K562 (cell line): ENCODE results near the gene IL1RAPL2. TPM values are rescaled to one million over a fixed set of nuclear protein-coding genes. Genes with fewer than 3 reads are reported as not detected.

ENCODE experiments used
- ATAC-seq: fragments of 200-7000 bp; cut with Tn5 transposase; 3 replicates; pipeline ENCODE4 v1.9.1; 2020; ENCODE audit warnings: moderate library complexity
- BruUV-seq: library from RNA; stranded (reverse); fragments of 400-500 nt; replicated peaks from 2 replicates; lab custom pipeline; 2021; lab: Mats Ljungman, UMichigan
- CTCF ChIA-PET: fragments of 300-600 bp; formaldehyde crosslinking; extraction: SDS; loops from one replicate; lab custom pipeline; 2021; ENCODE audit warnings: low intra/inter-chr PET ratio; lab: Yijun Ruan, JAX
- POLR2A ChIA-PET: fragments of 300-600, 350-650 bp; sonication (Branson Sonifier 250); formaldehyde crosslinking; extraction: SDS; loops from one replicate; lab custom pipeline; 2021; ENCODE audit warnings: antibody characterized with exemption, inconsistent platforms; lab: Yijun Ruan, JAX
- DNase-seq, 4 experiments: peaks; one replicate each; pipeline versions ENCODE4 v3.0.0 to v3.0.0-alpha.2; 2011 to 2018; ENCODE audit warnings: low spot score in 3 of 4, mixed read lengths in 3 of 4; ENCODE audit errors: extremely low read depth in 1 of 4
- FAIRE-seq: peaks from 2 replicates; lab custom pipeline; 2011; peaks lifted over from hg19 to GRCh38; lab: Jason Lieb, UNC
- H2AFZ ChIP-seq: 2 replicates; pipeline ENCODE4 v1.6.0; 2011; ENCODE audit warnings: low read depth, low read length, control low read depth, inconsistent platforms
- H3K27ac ChIP-seq: fragments of 200-600 bp; 3 replicates; pipeline ENCODE4 v1.8.0; 2011; ENCODE audit warnings: low read depth, mild to moderate bottlenecking, control low read depth, inconsistent platforms, low read length, moderate library complexity, mixed read lengths; ENCODE audit errors: extremely low read depth
- H3K27me3 ChIP-seq, 2 experiments: fragments of 300-600 bp in 1 of 2; 2 replicates in 1 of 2; 3 replicates in 1 of 2; pipeline versions ENCODE4 v1.6.0 to v1.8.0; 2011; ENCODE audit warnings: inconsistent platforms in 2 of 2, low read length in 2 of 2, mild to moderate bottlenecking in 1 of 2, mixed read lengths in 1 of 2, moderate library complexity in 1 of 2; ENCODE audit not compliant: control insufficient read depth in 2 of 2, insufficient read depth in 2 of 2
- H3K36me3 ChIP-seq: fragments of 300-600 bp; 3 replicates; pipeline ENCODE4 v1.8.0; 2011; ENCODE audit warnings: mild to moderate bottlenecking, low read length, inconsistent platforms; ENCODE audit not compliant: control insufficient read depth, insufficient read depth
- H3K4me1 ChIP-seq, 2 experiments: fragments of 200-600 bp in 1 of 2; replicated peaks in 1 of 2; 2 replicates in 1 of 2; 3 replicates in 1 of 2; pipeline versions ENCODE4 v1.5.1 to v1.8.0; 2011; ENCODE audit warnings: inconsistent platforms in 2 of 2, low read length in 2 of 2, mild to moderate bottlenecking in 1 of 2, mixed read lengths in 1 of 2, moderate library complexity in 1 of 2; ENCODE audit not compliant: control insufficient read depth in 2 of 2, insufficient read depth in 2 of 2
- H3K4me2 ChIP-seq: 2 replicates; pipeline ENCODE4 v1.6.1; 2011; ENCODE audit warnings: low read length, control low read depth, inconsistent platforms, mixed read lengths; ENCODE audit not compliant: insufficient read depth
- H3K4me3 ChIP-seq: fragments of 200-600 bp; sonication (generic), shearing (Covaris generic); 2 replicates; pipeline ENCODE4 v1.5.1; 2016; ENCODE audit warnings: control low read depth, inconsistent platforms
- H3K79me2 ChIP-seq: fragments of 200-600 bp; 3 replicates; pipeline ENCODE4 v1.8.0; 2011; ENCODE audit warnings: low read length, inconsistent platforms; ENCODE audit not compliant: control insufficient read depth, insufficient read depth
- H3K9ac ChIP-seq, 2 experiments: 2 replicates each; pipeline versions ENCODE4 v1.6.0 to v1.6.1; 2011; ENCODE audit warnings: low read depth in 2 of 2, low read length in 2 of 2, control low read depth in 1 of 2, inconsistent platforms in 1 of 2, mild to moderate bottlenecking in 1 of 2, mixed read lengths in 1 of 2; ENCODE audit not compliant: insufficient read depth in 1 of 2
- H3K9me1 ChIP-seq: one replicate; pipeline ENCODE4 v1.6.0; 2011; ENCODE audit warnings: inconsistent platforms, mild to moderate bottlenecking, low read length, moderate library complexity; ENCODE audit not compliant: control insufficient read depth, insufficient read depth
- H3K9me3 ChIP-seq: replicated peaks from 2 replicates; pipeline ENCODE4 v1.5.1; 2011; ENCODE audit warnings: low read depth, low read length, inconsistent platforms; ENCODE audit not compliant: control insufficient read depth, insufficient read depth
- H4K20me1 ChIP-seq: replicated peaks from 2 replicates; pipeline ENCODE4 v1.6.1; 2011; ENCODE audit warnings: low read length, inconsistent platforms, mixed read lengths; ENCODE audit not compliant: control insufficient read depth, insufficient read depth
- CHD1 ChIP-seq: fragments of 200-600 bp; sonication (generic); IDR thresholded peaks from one replicate; pipeline ENCODE4 v1.6.1; 2012; ENCODE audit warnings: mild to moderate bottlenecking, moderate library complexity, low read length, inconsistent platforms
- ETV5 ChIP-seq: sonication (generic); formaldehyde crosslinking; IDR thresholded peaks from 2 replicates; pipeline ENCODE4 v1.4.0; 2020; ENCODE audit warnings: low read depth, mild to moderate bottlenecking, missing genetic modification reagents
- HNRNPLL ChIP-seq: fragments of 200-400 bp; formaldehyde crosslinking; IDR thresholded peaks from 2 replicates; pipeline ENCODE4 v1.6.1; 2017; ENCODE audit warnings: low read length, low read depth, mild to moderate bottlenecking; ENCODE audit not compliant: poor library complexity, severe bottlenecking
- KDM2B ChIP-seq: fragments of 250-450 bp; sonication (Bioruptor Pico); IDR thresholded peaks from 2 replicates; pipeline ENCODE4 v1.8.0; 2021; ENCODE audit warnings: mild to moderate bottlenecking, moderate library complexity
- MEF2D ChIP-seq: conservative IDR thresholded peaks from 2 replicates; pipeline ENCODE4 v1.6.1; 2016; ENCODE audit warnings: low read depth, missing genetic modification characterization, missing compliant biosample characterization
- NFE2 ChIP-seq: IDR thresholded peaks from 2 replicates; pipeline ENCODE4 v1.6.1; 2014; ENCODE audit warnings: antibody characterized with exemption, low read depth
- PHB2 ChIP-seq: fragments of 450-650 bp; IDR thresholded peaks from 2 replicates; pipeline ENCODE4 v1.6.1; 2017; ENCODE audit warnings: low read depth
- PHF21A ChIP-seq: fragments of 450-650 bp; IDR thresholded peaks from 2 replicates; pipeline ENCODE4 v1.6.1; 2017; ENCODE audit warnings: low read depth, borderline replicate concordance
- SMARCA5 ChIP-seq: fragments of 450-650 bp; IDR thresholded peaks from 2 replicates; pipeline ENCODE4 v1.6.1; 2016
- SMC3 ChIP-seq: conservative IDR thresholded peaks from 2 replicates; pipeline ENCODE4 v1.6.1; 2011; ENCODE audit warnings: low read depth, low read length, improper control_type of control experiment; ENCODE audit not compliant: insufficient read depth
- TBP ChIP-seq: optimal IDR thresholded peaks from 2 replicates; pipeline ENCODE3; 2011; ENCODE audit warnings: low read depth, low read length, improper control_type of control experiment
- ZNF165 ChIP-seq: fragments of 250-450 bp; sonication (Bioruptor Pico); IDR thresholded peaks from 2 replicates; pipeline ENCODE4 v1.4.0; 2020; ENCODE audit warnings: borderline replicate concordance
- ZNF395 ChIP-seq: fragments of 200-800 bp; sonication (Bioruptor generic); IDR thresholded peaks from 2 replicates; pipeline ENCODE4 v1.6.1; 2017; ENCODE audit warnings: missing genetic modification characterization, missing compliant biosample characterization
- ZNF561 ChIP-seq: fragments of 450-650 bp; formaldehyde crosslinking; conservative IDR thresholded peaks from 2 replicates; pipeline ENCODE4 v1.4.0; 2020; ENCODE audit warnings: mild to moderate bottlenecking, moderate library complexity
- WGBS: fragments of 100-300 bp; shearing (Covaris generic); methylation state at CpG from one replicate; pipeline ENCODE4 v1.1.6; 2016; ENCODE audit warnings: low coverage, mixed read lengths; ENCODE audit not compliant: insufficient coverage; ENCODE audit errors: missing lambda C conversion rate; 5-methylcytosine and 5-hydroxymethylcytosine counted together
- in situ Hi-C: fragments of 300-500 bp; cut with MboI; formaldehyde crosslinking; loops from 4 replicates; pipeline ENCODE4 v1.15.0; 2018; ENCODE audit warnings: inconsistent platforms, mixed read lengths
- intact Hi-C: fragments of 100-400 bp; cut with micrococcal nuclease; formaldehyde crosslinking; loops from 2 replicates; pipeline ENCODE4 v1.14.2; 2022
- polyA plus RNA-seq, 8 experiments: library from polyadenylated mRNA; depleted of rRNA in 4 of 8; stranded (reverse) in 5 of 8; unstranded in 3 of 8; fragments of >200 nt; fragmentation: Nextera tagmentation in 2 of 8; fragmentation: Illumina TruSeq in 1 of 8; extraction: Ambion mirVana in 2 of 8; extraction: Trizol in 1 of 8; gene quantifications; 2 replicates each; pipeline versions ENCODE4 v1.2.1 to v1.2.3, GENCODE V29; 2011 to 2014; ENCODE audit warnings: inconsistent platforms in 1 of 8, missing spikeins in 1 of 8
- total RNA-seq, 7 experiments: library from RNA; depleted of rRNA in 6 of 7; stranded (reverse); fragments of >200 nt in 6 of 7; fragmentation: Illumina TruSeq in 2 of 7; extraction: Trizol in 2 of 7; gene quantifications; 2 replicates each; pipeline versions ENCODE4 v1.2.1 to v1.2.3, GENCODE V29; 2011 to 2021; ENCODE audit warnings: low replicate concordance in 1 of 7
- TF ChIP-seq, protein P1 (sequence below), 3 experiments: fragments of 200-800 bp in 1 of 3; sonication (Bioruptor generic) in 1 of 3; sonication (generic) in 1 of 3; formaldehyde crosslinking in 1 of 3; IDR thresholded peaks; 2 replicates each; pipeline versions ENCODE4 v1.6.1 to v1.8.0; 2016 to 2022; ENCODE audit warnings: mild to moderate bottlenecking in 2 of 3, missing compliant biosample characterization in 2 of 3, missing genetic modification characterization in 2 of 3, missing genetic modification reagents in 1 of 3
- TF ChIP-seq, protein P2 (sequence below): sonication (generic); formaldehyde crosslinking; IDR thresholded peaks from 2 replicates; pipeline ENCODE4 v1.8.1; 2022; ENCODE audit warnings: missing genetic modification reagents
- TF ChIP-seq, protein P3 (sequence below): fragments of 450-650 bp; IDR thresholded peaks from 2 replicates; pipeline ENCODE4 v1.6.1; 2016; ENCODE audit warnings: mild to moderate bottlenecking

Gene IL1RAPL2
- total and polyA plus RNA-seq, 9 of the 15 experiments (the other 6 are each of a cell fraction or from before 2014, with no cell fraction given), result not detected

DNA sequence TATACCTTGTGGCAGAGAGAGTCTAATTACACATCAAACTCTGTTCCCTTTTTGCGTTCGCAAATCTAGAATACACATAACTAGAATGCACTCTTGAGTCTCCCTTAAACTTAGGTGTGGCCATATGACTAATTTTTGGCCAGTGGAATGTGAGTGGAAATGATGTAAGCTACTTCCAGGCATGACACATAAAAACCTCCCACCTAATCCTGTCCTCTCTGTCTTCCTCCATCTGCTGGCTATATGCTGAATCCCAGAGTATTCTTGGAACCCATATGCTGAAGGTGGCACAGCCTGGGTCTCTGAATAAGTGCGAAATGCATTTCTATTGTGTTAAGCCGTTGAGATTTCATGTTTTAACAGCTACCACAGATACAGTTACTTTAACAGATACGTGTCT, 986.4 kb downstream of the IL1RAPL2 start (continued):
- TF ChIP-seq HNRNPLL (no peak), CHD1 (no peak), SMARCA5 (no peak), PHF21A (no peak)
- TF ChIP-seq, protein P1, sequence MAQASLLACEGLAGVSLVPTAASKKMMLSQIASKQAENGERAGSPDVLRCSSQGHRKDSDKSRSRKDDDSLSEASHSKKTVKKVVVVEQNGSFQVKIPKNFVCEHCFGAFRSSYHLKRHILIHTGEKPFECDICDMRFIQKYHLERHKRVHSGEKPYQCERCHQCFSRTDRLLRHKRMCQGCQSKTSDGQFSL (CRISPR knock-in tag; IDR thresholded peaks at IDR 0.05), result no peak
- TF ChIP-seq, protein P1 (tag; IDR thresholded peaks at IDR 0.05), result no peak
- TF ChIP-seq, all 486 proteins: peak for 0

- no peak overlapping the region for H3K4me3 ChIP-seq
- POLR2A ChIA-PET, result no interaction called here
- no peak for FAIRE-seq
- in situ Hi-C loops, result no loop called here
- no peak for DNase-seq
- CTCF ChIA-PET, result no interaction called here
- H4K20me1 ChIP-seq, result no peaks in the 10 kb centered on the region
- H3K36me3 ChIP-seq, result no peaks in the 10 kb centered on the region
- no peak overlapping the region for H3K9ac ChIP-seq
- H3K4me1 ChIP-seq, result no peaks in the 10 kb centered on the region
- no peak for ATAC-seq
- BruUV-seq, result no TSS peak
- no peak overlapping the region for H3K27ac ChIP-seq
- intact Hi-C loops, result no loop called here
- H3K27me3 ChIP-seq, result no peaks in the 10 kb centered on the region
- no peak overlapping the region for H2AFZ ChIP-seq
- no peaks in the 10 kb centered on the region for H3K9me3 ChIP-seq
- WGBS, result 0% methylated on average over 1 of the region's 1 CpG
- H3K79me2 ChIP-seq, result no peaks in the 10 kb centered on the region
- H3K9me1 ChIP-seq, result no peaks in the 10 kb centered on the region
- H3K4me2 ChIP-seq, result no peak overlapping the region
- TF ChIP-seq TBP (no peak), ETV5 (CRISPR knock-in tag) (no peak), ZNF561 (CRISPR knock-in tag) (no peak), SMC3 (no peak), ZNF395 (CRISPR knock-in tag) (no peak), ZNF165 (no peak), KDM2B (no peak), PHB2 (no peak), NFE2 (no peak), MEF2D (tag) (no peak)
- TF ChIP-seq, protein P2, sequence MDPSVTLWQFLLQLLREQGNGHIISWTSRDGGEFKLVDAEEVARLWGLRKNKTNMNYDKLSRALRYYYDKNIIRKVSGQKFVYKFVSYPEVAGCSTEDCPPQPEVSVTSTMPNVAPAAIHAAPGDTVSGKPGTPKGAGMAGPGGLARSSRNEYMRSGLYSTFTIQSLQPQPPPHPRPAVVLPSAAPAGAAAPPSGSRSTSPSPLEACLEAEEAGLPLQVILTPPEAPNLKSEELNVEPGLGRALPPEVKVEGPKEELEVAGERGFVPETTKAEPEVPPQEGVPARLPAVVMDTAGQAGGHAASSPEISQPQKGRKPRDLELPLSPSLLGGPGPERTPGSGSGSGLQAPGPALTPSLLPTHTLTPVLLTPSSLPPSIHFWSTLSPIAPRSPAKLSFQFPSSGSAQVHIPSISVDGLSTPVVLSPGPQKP, result no peak
- TF ChIP-seq, protein P3, sequence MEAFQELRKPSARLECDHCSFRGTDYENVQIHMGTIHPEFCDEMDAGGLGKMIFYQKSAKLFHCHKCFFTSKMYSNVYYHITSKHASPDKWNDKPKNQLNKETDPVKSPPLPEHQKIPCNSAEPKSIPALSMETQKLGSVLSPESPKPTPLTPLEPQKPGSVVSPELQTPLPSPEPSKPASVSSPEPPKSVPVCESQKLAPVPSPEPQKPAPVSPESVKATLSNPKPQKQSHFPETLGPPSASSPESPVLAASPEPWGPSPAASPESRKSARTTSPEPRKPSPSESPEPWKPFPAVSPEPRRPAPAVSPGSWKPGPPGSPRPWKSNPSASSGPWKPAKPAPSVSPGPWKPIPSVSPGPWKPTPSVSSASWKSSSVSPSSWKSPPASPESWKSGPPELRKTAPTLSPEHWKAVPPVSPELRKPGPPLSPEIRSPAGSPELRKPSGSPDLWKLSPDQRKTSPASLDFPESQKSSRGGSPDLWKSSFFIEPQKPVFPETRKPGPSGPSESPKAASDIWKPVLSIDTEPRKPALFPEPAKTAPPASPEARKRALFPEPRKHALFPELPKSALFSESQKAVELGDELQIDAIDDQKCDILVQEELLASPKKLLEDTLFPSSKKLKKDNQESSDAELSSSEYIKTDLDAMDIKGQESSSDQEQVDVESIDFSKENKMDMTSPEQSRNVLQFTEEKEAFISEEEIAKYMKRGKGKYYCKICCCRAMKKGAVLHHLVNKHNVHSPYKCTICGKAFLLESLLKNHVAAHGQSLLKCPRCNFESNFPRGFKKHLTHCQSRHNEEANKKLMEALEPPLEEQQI, result no peak
These were observed 987.1 kb downstream of the IL1RAPL2 start for GRCh38 chrX:105553118-105553517.
